GM10266 (cell line): ENCODE measurements around the gene FMOD.
A peak's percentile ranks its signal among the peaks of the same experiment; 100 is the strongest.

Experiments used
- DNase-seq: peaks from one replicate; pipeline ENCODE4 v3.0.0; 2012; ENCODE audit errors: extremely low spot score
- CTCF ChIP-seq: IDR thresholded peaks from 2 replicates; pipeline ENCODE4 v1.5.1; 2012; ENCODE audit warnings: mild to moderate bottlenecking, low read depth; ENCODE audit not compliant: control insufficient read depth, insufficient read depth; ENCODE audit errors: missing control alignments

Gene FMOD

GRCh38 chr1:203306965-203307541 lies 43.9 kb downstream of the FMOD start:
- DNase-seq, result no peak
- TF ChIP-seq CTCF, result no peak

- peak; percentile 37 for TF ChIP-seq CTCF
- DNase-seq, result peak; percentile 51
These were observed 44.6 kb downstream of the FMOD start for GRCh38 chr1:203306089-203306964.

- no peak for DNase-seq
- no peak for TF ChIP-seq CTCF
These were observed 45.2 kb downstream of the FMOD start for GRCh38 chr1:203305809-203306088.

GRCh38 chr1:203304919-203305808 lies 45.8 kb downstream of the FMOD start, which contains the start of gene BTG2:
TSS of gene BTG2 (plus strand) at chr1:203305519. CDS start at chr1:203305607, 88 bp downstream.
- DNase-seq, result peak; percentile 92
- no peak for TF ChIP-seq CTCF

- no peak for DNase-seq
- TF ChIP-seq CTCF, result no peak
These were observed 46.5 kb downstream of the FMOD start for GRCh38 chr1:203304391-203304918.

GRCh38 chr1:203302894-203303293 lies 48.0 kb downstream of the FMOD start:
- TF ChIP-seq CTCF, result no peak

More at GRCh38 chr1:203302894-203303293, 48.0 kb downstream of the FMOD start:
- DNase-seq, result no peak
